Fibroblast of lung (primary cell): ENCODE measurements around the gene NGDN. TPM values are rescaled to one million over a fixed set of nuclear protein-coding genes. Genes with fewer than 3 reads are reported as not detected.
A peak's percentile ranks its signal among the peaks of the same experiment; 100 is the strongest.

Experiments
- DNase-seq, 2 donors: peaks; one replicate each; pipeline versions ENCODE4 v3.0.0 to v3.0.0-alpha.2; 2010; ENCODE audit warnings: low read depth in 2 of 2
- H2AFZ ChIP-seq: 2 replicates; pipeline ENCODE4 v1.5.1; 2012; ENCODE audit warnings: low read length, control low read depth, inconsistent platforms
- H3K27ac ChIP-seq: 2 replicates; pipeline ENCODE4 v1.5.1; 2011; ENCODE audit warnings: low read length, control low read depth; ENCODE audit not compliant: insufficient read depth
- H3K27me3 ChIP-seq: 2 replicates; pipeline ENCODE4 v1.5.1; 2011; ENCODE audit warnings: mild to moderate bottlenecking, low read length; ENCODE audit not compliant: control insufficient read depth, insufficient read depth
- H3K36me3 ChIP-seq: 2 replicates; pipeline ENCODE4 v1.5.1; 2011; ENCODE audit warnings: low read length; ENCODE audit not compliant: control insufficient read depth, insufficient read depth
- H3K4me1 ChIP-seq: 2 replicates; pipeline ENCODE4 v1.5.1; 2011; ENCODE audit warnings: low read length; ENCODE audit not compliant: control insufficient read depth, insufficient read depth; ENCODE audit errors: extremely low read depth
- H3K4me2 ChIP-seq: 2 replicates; pipeline ENCODE4 v1.5.1; 2011; ENCODE audit warnings: low read length, control low read depth; ENCODE audit not compliant: insufficient read depth; ENCODE audit errors: extremely low read depth
- H3K4me3 ChIP-seq, 4 experiments: fragments of 200-600 bp in 1 of 4; sonication (generic) in 1 of 4; replicated peaks in 1 of 4; 2 replicates each; pipeline ENCODE4 v1.5.1; 2011 to 2016; ENCODE audit warnings: low read length in 4 of 4, low read depth in 3 of 4, mild to moderate bottlenecking in 3 of 4, control low read depth in 2 of 4, inconsistent platforms in 1 of 4, mixed read lengths in 1 of 4; ENCODE audit not compliant: insufficient read depth in 1 of 4; ENCODE audit errors: control extremely low read depth in 1 of 4
- H3K79me2 ChIP-seq: 2 replicates; pipeline ENCODE4 v1.5.1; 2012; ENCODE audit warnings: mild to moderate bottlenecking, low read length, inconsistent platforms; ENCODE audit not compliant: control insufficient read depth, insufficient read depth
- H3K9ac ChIP-seq: 2 replicates; pipeline ENCODE4 v1.5.1; 2011; ENCODE audit warnings: mild to moderate bottlenecking, low read length, control low read depth; ENCODE audit not compliant: insufficient read depth
- H3K9me3 ChIP-seq: 2 replicates; pipeline ENCODE4 v1.5.1; 2012; ENCODE audit warnings: low read depth, low read length; ENCODE audit not compliant: control insufficient read depth, insufficient read depth
- H4K20me1 ChIP-seq: 2 replicates; pipeline ENCODE4 v1.5.1; 2011; ENCODE audit warnings: low read length; ENCODE audit not compliant: control insufficient read depth, insufficient read depth; ENCODE audit errors: extremely low read depth
- EZH2 ChIP-seq: IDR thresholded peaks from 2 replicates; pipeline ENCODE4 v1.5.1; 2012; ENCODE audit warnings: low read length, control low read depth, mild to moderate bottlenecking; ENCODE audit errors: missing control alignments
- polyA plus RNA-seq, 2 donors: library from polyadenylated mRNA; depleted of rRNA in 1 of 2; stranded (reverse) in 1 of 2; unstranded in 1 of 2; fragments of >200 nt; gene quantifications; 2 replicates each; pipeline ENCODE4 v1.2.1, GENCODE V29; 2011 to 2012; ENCODE audit warnings: missing spikeins in 1 of 2
- total RNA-seq: library from RNA; depleted of rRNA; stranded (reverse); fragments of >200 nt; gene quantifications from 2 replicates; pipeline ENCODE4 v1.2.1, GENCODE V29; 2014
- TF ChIP-seq, protein P1 (sequence below), 2 donors: IDR thresholded peaks in 1 of 2; conservative IDR thresholded peaks in 1 of 2; 1 replicate in 1 of 2; 2 replicates in 1 of 2; pipeline ENCODE4 v1.5.1; 2011 to 2012; ENCODE audit warnings: low read length in 2 of 2, control low read depth in 1 of 2, inconsistent platforms in 1 of 2, low read depth in 1 of 2, mild to moderate bottlenecking in 1 of 2

The NGDN gene
- total and polyA plus RNA-seq, 2 donors (not counting 1 experiment from before 2014, with no cell fraction given), result 39.5 to 46.9 TPM

DNA sequence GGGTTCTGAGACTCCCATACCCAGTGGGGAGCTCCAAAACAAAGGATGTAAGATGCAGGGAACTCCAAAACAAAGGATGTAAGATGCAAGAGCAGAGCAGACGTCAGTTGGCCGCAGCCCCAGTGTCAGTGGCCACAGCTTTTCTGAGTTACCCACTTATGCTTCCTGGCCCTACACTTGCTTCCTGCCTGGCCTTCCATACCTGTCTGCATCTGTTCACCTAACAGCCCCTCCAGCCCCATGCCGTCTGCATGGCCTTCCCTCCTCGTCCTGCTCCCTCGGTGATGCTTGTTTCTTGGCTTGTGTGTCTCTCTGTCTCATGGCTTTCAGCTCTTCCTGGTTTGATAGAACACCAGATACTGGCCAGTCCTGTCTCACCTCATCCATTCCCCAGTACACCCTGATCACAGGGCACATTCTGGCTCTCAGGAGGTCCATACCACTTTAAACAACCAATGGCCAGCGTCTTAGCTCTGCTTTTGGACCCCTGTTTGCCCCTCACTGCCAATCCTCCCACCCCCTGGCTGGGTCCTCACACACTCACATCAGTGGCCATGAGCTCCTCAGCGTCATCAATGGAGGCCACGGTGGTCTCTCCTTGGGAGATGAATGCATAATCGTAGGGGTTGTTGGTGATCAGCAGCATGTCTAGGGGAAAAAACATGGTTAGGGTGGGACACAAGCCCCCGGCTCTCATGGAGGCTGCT lies 39.3 kb upstream of the NGDN start:
- TF ChIP-seq EZH2, result no peak
- TF ChIP-seq, protein P1, sequence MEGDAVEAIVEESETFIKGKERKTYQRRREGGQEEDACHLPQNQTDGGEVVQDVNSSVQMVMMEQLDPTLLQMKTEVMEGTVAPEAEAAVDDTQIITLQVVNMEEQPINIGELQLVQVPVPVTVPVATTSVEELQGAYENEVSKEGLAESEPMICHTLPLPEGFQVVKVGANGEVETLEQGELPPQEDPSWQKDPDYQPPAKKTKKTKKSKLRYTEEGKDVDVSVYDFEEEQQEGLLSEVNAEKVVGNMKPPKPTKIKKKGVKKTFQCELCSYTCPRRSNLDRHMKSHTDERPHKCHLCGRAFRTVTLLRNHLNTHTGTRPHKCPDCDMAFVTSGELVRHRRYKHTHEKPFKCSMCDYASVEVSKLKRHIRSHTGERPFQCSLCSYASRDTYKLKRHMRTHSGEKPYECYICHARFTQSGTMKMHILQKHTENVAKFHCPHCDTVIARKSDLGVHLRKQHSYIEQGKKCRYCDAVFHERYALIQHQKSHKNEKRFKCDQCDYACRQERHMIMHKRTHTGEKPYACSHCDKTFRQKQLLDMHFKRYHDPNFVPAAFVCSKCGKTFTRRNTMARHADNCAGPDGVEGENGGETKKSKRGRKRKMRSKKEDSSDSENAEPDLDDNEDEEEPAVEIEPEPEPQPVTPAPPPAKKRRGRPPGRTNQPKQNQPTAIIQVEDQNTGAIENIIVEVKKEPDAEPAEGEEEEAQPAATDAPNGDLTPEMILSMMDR (conservative IDR thresholded peaks at IDR 0.05 in 1 of 2, IDR thresholded peaks at IDR 0.05 in 1 of 2; ENCODE audit: low read depth in 1 of 2, low read length in 2 of 2), result no peak
- no peaks in the 10 kb centered on the region for H4K20me1 ChIP-seq
- peaks cover 2% of the 10 kb centered on the region for H3K27me3 ChIP-seq
- H3K36me3 ChIP-seq, result no peaks in the 10 kb centered on the region
- no peak overlapping the region for H2AFZ ChIP-seq
- no peaks in the 10 kb centered on the region for H3K9me3 ChIP-seq
- H3K4me3 ChIP-seq, result no peak overlapping the region
- no peaks in the 10 kb centered on the region for H3K4me1 ChIP-seq
- H3K79me2 ChIP-seq, result no peaks in the 10 kb centered on the region
- H3K9ac ChIP-seq, result no peak overlapping the region
- no peak for DNase-seq
- H3K27ac ChIP-seq, result no peak overlapping the region
- no peak overlapping the region for H3K4me2 ChIP-seq

DNA sequence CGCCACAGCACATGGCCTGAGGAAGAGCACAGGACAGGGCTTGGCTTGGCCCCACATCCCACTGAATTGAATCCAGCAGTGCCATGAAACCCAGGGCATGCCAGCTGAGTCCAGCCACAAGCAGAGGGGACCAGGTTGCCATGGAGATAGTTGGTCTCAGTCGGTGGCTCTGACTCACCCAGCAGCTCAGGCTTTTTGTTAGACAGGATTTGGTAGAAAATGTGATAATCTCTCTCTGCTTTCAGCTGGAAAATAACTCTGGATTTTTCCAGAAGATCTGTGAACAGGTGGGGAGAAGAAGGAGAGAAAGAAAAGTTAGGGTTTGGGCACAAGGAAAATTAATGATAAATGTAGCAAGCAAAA lies 38.8 kb upstream of the NGDN start:
- H3K9me3 ChIP-seq, result no peaks in the 10 kb centered on the region
- no peak overlapping the region for H3K4me3 ChIP-seq
- TF ChIP-seq, protein P1 (conservative IDR thresholded peaks at IDR 0.05 in 1 of 2, IDR thresholded peaks at IDR 0.05 in 1 of 2; ENCODE audit: low read depth in 1 of 2, low read length in 2 of 2), result no peak
- TF ChIP-seq EZH2, result no peak
- H3K27ac ChIP-seq, result no peak overlapping the region
- peak in 1 of 2 donors; percentile 11 for DNase-seq
- H3K79me2 ChIP-seq, result no peaks in the 10 kb centered on the region
- no peak overlapping the region for H2AFZ ChIP-seq
- H4K20me1 ChIP-seq, result no peaks in the 10 kb centered on the region
- no peaks in the 10 kb centered on the region for H3K4me1 ChIP-seq
- H3K27me3 ChIP-seq, result peaks cover 2% of the 10 kb centered on the region
- no peak overlapping the region for H3K4me2 ChIP-seq
- H3K9ac ChIP-seq, result no peak overlapping the region
- no peaks in the 10 kb centered on the region for H3K36me3 ChIP-seq

DNA sequence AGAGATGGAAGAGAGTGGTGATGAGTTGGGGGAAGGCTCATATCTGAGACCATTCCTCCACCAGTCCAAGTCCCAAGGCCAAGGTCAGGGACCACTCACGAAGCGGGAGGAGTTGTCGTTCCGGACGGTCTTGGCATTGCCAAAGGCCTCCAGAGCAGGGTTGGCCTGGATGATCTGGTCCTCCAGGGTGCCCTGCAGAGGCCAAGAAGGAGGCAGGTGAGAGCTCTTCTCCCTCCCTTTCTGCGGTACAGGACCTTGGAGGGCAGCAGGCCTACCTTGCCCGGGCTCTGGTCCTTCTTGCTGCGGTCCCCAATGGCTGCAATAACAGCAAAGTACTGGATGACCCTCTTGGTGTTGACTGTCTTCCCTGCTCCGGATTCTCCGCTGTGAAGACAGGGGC lies 38.0 kb upstream of the NGDN start:
- H3K9ac ChIP-seq, result no peak overlapping the region
- no peaks in the 10 kb centered on the region for H3K36me3 ChIP-seq
- TF ChIP-seq, protein P1 (conservative IDR thresholded peaks at IDR 0.05 in 1 of 2, IDR thresholded peaks at IDR 0.05 in 1 of 2; ENCODE audit: low read depth in 1 of 2, low read length in 2 of 2), result no peak
- TF ChIP-seq EZH2, result no peak
- no peaks in the 10 kb centered on the region for H3K9me3 ChIP-seq
- peaks cover 2% of the 10 kb centered on the region for H3K27me3 ChIP-seq
- no peak overlapping the region for H3K4me3 ChIP-seq
- no peaks in the 10 kb centered on the region for H3K79me2 ChIP-seq
- no peak overlapping the region for H3K27ac ChIP-seq
- no peak overlapping the region for H3K4me2 ChIP-seq
- no peak for DNase-seq
- no peaks in the 10 kb centered on the region for H4K20me1 ChIP-seq
- no peak overlapping the region for H2AFZ ChIP-seq
- no peaks in the 10 kb centered on the region for H3K4me1 ChIP-seq
